ENCODE measurements around the gene ARL15. TPM values are rescaled to one million over a fixed set of nuclear protein-coding genes. Genes with fewer than 3 reads are reported as not detected.

ARL15 gene
- total and polyA plus RNA-seq, 2 of the 4 experiments (the other 2 are of a cell fraction): 7.3 to 19.2 TPM

DNA sequence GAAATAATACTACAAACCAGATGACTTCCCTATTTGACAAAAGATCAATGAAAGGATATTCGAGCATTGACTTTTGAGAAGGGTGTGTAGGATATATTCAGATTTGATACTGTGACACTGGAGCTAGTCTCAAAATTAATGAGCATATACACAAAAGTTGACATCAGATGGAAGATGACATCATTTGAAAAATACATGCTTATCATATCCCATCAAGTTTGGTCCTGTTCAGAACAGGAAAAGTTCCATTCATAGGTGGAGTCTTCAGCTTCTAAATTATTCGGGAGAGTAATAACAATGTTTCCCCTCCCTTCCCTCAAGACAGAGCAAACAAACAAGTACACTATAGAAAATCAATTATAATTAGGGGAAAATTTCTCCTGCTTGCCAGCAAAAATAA is 401.6 kb downstream of the ARL15 start:
- Histone ChIP-seq H2BK15ac (ENCODE audit: low read depth, low read length) (no peak overlapping the region), H3K27me3 (ENCODE audit: control insufficient read depth, insufficient read depth, low read length) (no peaks in the 10 kb centered on the region), H2AK9ac (replicated peaks; ENCODE audit: low read depth, low read length, poor library complexity) (no peak overlapping the region), H3K9me1 (ENCODE audit: insufficient read depth, low read length) (no peaks in the 10 kb centered on the region), H3K4me3 (ENCODE audit: insufficient read depth, low read depth, low read length) (no peak overlapping the region), H3K36me3 (ENCODE audit: control insufficient read depth, insufficient read depth, low read length) (no peaks in the 10 kb centered on the region), H3K79me1 (ENCODE audit: low read depth in 1 of 2, low read length in 2 of 2) (no peaks in the 10 kb centered on the region), H3K23ac (ENCODE audit: low read depth, low read length) (no peak overlapping the region), H2AK5ac (ENCODE audit: low read depth, low read length) (no peak overlapping the region), H3K27ac (ENCODE audit: insufficient read depth, low read length) (no peak overlapping the region), H3K14ac (replicated peaks; ENCODE audit: low read depth, low read length) (no peak overlapping the region), H4K8ac (ENCODE audit: low read depth in 2 of 2, low read length in 2 of 2) (no peak overlapping the region), H4K20me1 (ENCODE audit: insufficient read depth, low read length) (no peaks in the 10 kb centered on the region), H3K4me2 (ENCODE audit: low read depth, low read length) (no peak overlapping the region), H3K56ac (ENCODE audit: extremely low read depth, insufficient read depth, low read length) (no peak overlapping the region), H2BK120ac (ENCODE audit: low read depth, low read length) (no peak overlapping the region), H4K91ac (ENCODE audit: insufficient read depth, low read depth, low read length) (no peak overlapping the region), H3K4ac (ENCODE audit: low read depth, low read length) (no peak overlapping the region), H2BK5ac (ENCODE audit: low read depth, low read length, poor library complexity, severe bottlenecking) (no peak overlapping the region), H3K4me1 (ENCODE audit: control insufficient read depth, insufficient read depth, low read length) (no peaks in the 10 kb centered on the region), H3K18ac (ENCODE audit: low read depth, low read length) (no peak overlapping the region), H2AFZ (replicated peaks; ENCODE audit: low read length, poor library complexity) (no peak overlapping the region), H2BK20ac (ENCODE audit: low read depth, low read length) (no peak overlapping the region), H3K9me3 (ENCODE audit: control insufficient read depth, insufficient read depth, low read length) (no peaks in the 10 kb centered on the region), H4K5ac (ENCODE audit: low read depth, low read length) (no peak overlapping the region), H3K9ac (ENCODE audit: low read depth, low read length) (no peak overlapping the region)
- no TSS peak for BruUV-seq (replicated peaks)
- in situ Hi-C loops (cut with MboI; ENCODE audit: low sequenced_read_pairs) (no loop called here), dilution Hi-C loops (cut with HindIII; ENCODE audit: low sequenced_read_pairs, unreplicated experiment) (no loop called here), intact Hi-C loops (cut with micrococcal nuclease) (no loop called here)
- ATAC-seq (ENCODE audit: low read depth): no peak
- no peak for DNase-seq
- WGBS, 2 experiments (ENCODE audit: extremely low coverage in 2 of 2, insufficient read length in 1 of 2): no CpG with 5 or more reads among the region's 2 CpGs
- TF ChIP-seq BHLHE40 (IDR thresholded peaks at IDR 0.05; ENCODE audit: low read depth, low read length): no peak
- POLR2A ChIA-PET (ENCODE audit: unreplicated experiment): no interaction called here
- CTCF ChIA-PET: no interaction called here
